Endodermal cell (in vitro differentiated cells): Measurements from ENCODE around the gene NMRK2. TPM values are rescaled to one million over a fixed set of nuclear protein-coding genes. Genes with fewer than 3 reads are reported as not detected.

Experiments used
- DNase-seq: peaks from one replicate; pipeline ENCODE4 v3.0.0-alpha.2; 2017
- H3K27ac ChIP-seq: 2 replicates; pipeline ENCODE4 v1.5.1; 2013; ENCODE audit warnings: mild to moderate bottlenecking, low read depth, low read length, moderate library complexity
- H3K27me3 ChIP-seq: 2 replicates; pipeline ENCODE4 v1.6.1; 2013; ENCODE audit warnings: mild to moderate bottlenecking, low read length, moderate library complexity; ENCODE audit not compliant: insufficient read depth, control insufficient read depth, poor library complexity, severe bottlenecking
- H3K36me3 ChIP-seq: 2 replicates; pipeline ENCODE4 v1.7.0; 2013; ENCODE audit warnings: mild to moderate bottlenecking, low read length, moderate library complexity; ENCODE audit not compliant: control insufficient read depth, insufficient read depth
- H3K4me1 ChIP-seq: one replicate; pipeline ENCODE4 v1.7.0; 2013; ENCODE audit warnings: low read length; ENCODE audit not compliant: control insufficient read depth, insufficient read depth
- H3K4me3 ChIP-seq: 2 replicates; pipeline ENCODE4 v1.5.1; 2013; ENCODE audit warnings: mild to moderate bottlenecking, low read length, moderate library complexity
- H3K9ac ChIP-seq: 2 replicates; pipeline ENCODE4 v1.6.1; 2013; ENCODE audit warnings: mild to moderate bottlenecking, low read length, moderate library complexity; ENCODE audit not compliant: poor library complexity, severe bottlenecking; ENCODE audit errors: extremely low read depth
- H3K9me3 ChIP-seq: 2 replicates; pipeline ENCODE4 v1.6.1; 2013; ENCODE audit warnings: mild to moderate bottlenecking, low read length, moderate library complexity; ENCODE audit not compliant: control insufficient read depth
- H3K27ac Mint-ChIP-seq: 2 replicates; pipeline ENCODE4 v1.8.0; 2020; ENCODE audit warnings: mixed read lengths
- H3K27me3 Mint-ChIP-seq: 2 replicates; pipeline ENCODE4 v1.8.0; 2021; ENCODE audit warnings: mild to moderate bottlenecking, mixed read lengths; ENCODE audit not compliant: insufficient read depth
- H3K36me3 Mint-ChIP-seq: 2 replicates; pipeline ENCODE4 v1.8.0; 2020; ENCODE audit warnings: low read depth, mixed read lengths
- H3K4me1 Mint-ChIP-seq: 2 replicates; pipeline ENCODE4 v1.8.0; 2020; ENCODE audit warnings: mixed read lengths
- H3K4me3 Mint-ChIP-seq: 2 replicates; pipeline ENCODE4 v1.8.0; 2020; ENCODE audit warnings: mild to moderate bottlenecking, moderate library complexity, mixed read lengths
- H3K9me3 Mint-ChIP-seq: 2 replicates; pipeline ENCODE4 v1.8.0; 2020; ENCODE audit warnings: mild to moderate bottlenecking, mixed read lengths
- CTCF ChIP-seq: fragments of 200-600 bp; sonication (generic); conservative IDR thresholded peaks from 2 replicates; pipeline ENCODE4 v1.5.0; 2021; ENCODE audit warnings: antibody characterized with exemption, mild to moderate bottlenecking
- WGBS, 2 experiments: methylation state at CpG; one replicate each; pipeline versions ENCODE4 v1.1.5 to v1.1.7; 2013; ENCODE audit warnings: missing lambda C conversion rate in 2 of 2, mixed read lengths in 1 of 2; ENCODE audit not compliant: insufficient coverage in 1 of 2, insufficient read length in 1 of 2; 5-methylcytosine and 5-hydroxymethylcytosine counted together
- total RNA-seq, 2 donors: library from RNA; stranded (reverse); fragmentation: NEBNext Ultra II Directional in 1 of 2; extraction: Animal tissue kit (Norgen Biotek cat#: 25700) in 1 of 2; gene quantifications; 2 replicates in 1 of 2; 3 replicates in 1 of 2; pipeline ENCODE4 v1.2.1, GENCODE V29; 2021

The NMRK2 gene
- total RNA-seq, 2 donors from 2014 or later: 22.1 to 36.4 TPM

- 91 to 93% methylated on average over 33 to 50 of the region's 50 CpGs for WGBS, 2 experiments
- Histone ChIP-seq H3K4me1 (no peaks in the 10 kb centered on the region), H3K27me3 (no peaks in the 10 kb centered on the region), H3K9me3 (peaks cover 11% of the 10 kb centered on the region), H3K36me3 (no peaks in the 10 kb centered on the region), H3K4me3 (no peak overlapping the region), H3K27ac (no peak overlapping the region), H3K9ac (no peak overlapping the region)
- peaks cover 19% of the 10 kb centered on the region for H3K9me3 Mint-ChIP-seq
- peaks cover 7% of the 10 kb centered on the region for H3K36me3 Mint-ChIP-seq
- no peak for TF ChIP-seq CTCF
- no peaks in the 10 kb centered on the region for H3K27me3 Mint-ChIP-seq
- no peak overlapping the region for H3K27ac Mint-ChIP-seq
- no peaks in the 10 kb centered on the region for H3K4me1 Mint-ChIP-seq
- DNase-seq: no peak
- no peak overlapping the region for H3K4me3 Mint-ChIP-seq
These were observed 25.1 kb upstream of the NMRK2 start for GRCh38 chr19:3907626-3908265.

- no peak overlapping the region for H3K4me3 Mint-ChIP-seq
- no peaks in the 10 kb centered on the region for H3K4me1 Mint-ChIP-seq
- H3K9ac ChIP-seq: no peak overlapping the region
- no peak for DNase-seq
- no peaks in the 10 kb centered on the region for H3K36me3 ChIP-seq
- H3K27ac Mint-ChIP-seq: no peak overlapping the region
- TF ChIP-seq CTCF: no peak
- H3K9me3 ChIP-seq: peaks cover 11% of the 10 kb centered on the region
- no peaks in the 10 kb centered on the region for H3K27me3 Mint-ChIP-seq
- no peak overlapping the region for H3K27ac ChIP-seq
- peaks cover 7% of the 10 kb centered on the region for H3K36me3 Mint-ChIP-seq
- no peaks in the 10 kb centered on the region for H3K4me1 ChIP-seq
- H3K9me3 Mint-ChIP-seq: peaks cover 19% of the 10 kb centered on the region
- WGBS, 2 experiments: 88 to 96% methylated on average over 3 to 13 of the region's 14 CpGs
- H3K27me3 ChIP-seq: no peaks in the 10 kb centered on the region
- no peak overlapping the region for H3K4me3 ChIP-seq
These were observed 24.4 kb upstream of the NMRK2 start for GRCh38 chr19:3908266-3909054.

- H3K9me3 ChIP-seq: peaks cover 11% of the 10 kb centered on the region
- H3K27ac Mint-ChIP-seq: no peak overlapping the region
- 92 to 100% methylated on average over 1 of the region's 1 CpG for WGBS, 2 experiments
- DNase-seq: no peak
- no peaks in the 10 kb centered on the region for H3K4me1 ChIP-seq
- H3K4me1 Mint-ChIP-seq: no peaks in the 10 kb centered on the region
- no peaks in the 10 kb centered on the region for H3K36me3 ChIP-seq
- H3K27me3 Mint-ChIP-seq: no peaks in the 10 kb centered on the region
- no peak overlapping the region for H3K9ac ChIP-seq
- peaks cover 5% of the 10 kb centered on the region for H3K36me3 Mint-ChIP-seq
- no peak overlapping the region for H3K4me3 ChIP-seq
- H3K9me3 Mint-ChIP-seq: peaks cover 17% of the 10 kb centered on the region
- no peak for TF ChIP-seq CTCF
- no peaks in the 10 kb centered on the region for H3K27me3 ChIP-seq
- H3K4me3 Mint-ChIP-seq: no peak overlapping the region
- no peak overlapping the region for H3K27ac ChIP-seq
These were observed 22.8 kb upstream of the NMRK2 start for GRCh38 chr19:3910105-3910504.
